A549 treated with DMSO at 1 μM for 4 hours (cell line): ENCODE results near the gene UBE2G1. TPM values are rescaled to one million over a fixed set of nuclear protein-coding genes. Genes with fewer than 3 reads are reported as not detected.

Experiments used
- total RNA-seq: library from RNA; stranded (reverse); fragments of 200-300 nt; extraction: Qiagen RNA extraction; gene quantifications from 5 replicates; pipeline ENCODE4 v1.2.3, GENCODE V29; 2022; ENCODE audit warnings: low read depth

Gene UBE2G1, protein sequence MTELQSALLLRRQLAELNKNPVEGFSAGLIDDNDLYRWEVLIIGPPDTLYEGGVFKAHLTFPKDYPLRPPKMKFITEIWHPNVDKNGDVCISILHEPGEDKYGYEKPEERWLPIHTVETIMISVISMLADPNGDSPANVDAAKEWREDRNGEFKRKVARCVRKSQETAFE
- 73.7 to 103 TPM (median 95.3 TPM) in 5 replicates for total RNA-seq

DNA sequence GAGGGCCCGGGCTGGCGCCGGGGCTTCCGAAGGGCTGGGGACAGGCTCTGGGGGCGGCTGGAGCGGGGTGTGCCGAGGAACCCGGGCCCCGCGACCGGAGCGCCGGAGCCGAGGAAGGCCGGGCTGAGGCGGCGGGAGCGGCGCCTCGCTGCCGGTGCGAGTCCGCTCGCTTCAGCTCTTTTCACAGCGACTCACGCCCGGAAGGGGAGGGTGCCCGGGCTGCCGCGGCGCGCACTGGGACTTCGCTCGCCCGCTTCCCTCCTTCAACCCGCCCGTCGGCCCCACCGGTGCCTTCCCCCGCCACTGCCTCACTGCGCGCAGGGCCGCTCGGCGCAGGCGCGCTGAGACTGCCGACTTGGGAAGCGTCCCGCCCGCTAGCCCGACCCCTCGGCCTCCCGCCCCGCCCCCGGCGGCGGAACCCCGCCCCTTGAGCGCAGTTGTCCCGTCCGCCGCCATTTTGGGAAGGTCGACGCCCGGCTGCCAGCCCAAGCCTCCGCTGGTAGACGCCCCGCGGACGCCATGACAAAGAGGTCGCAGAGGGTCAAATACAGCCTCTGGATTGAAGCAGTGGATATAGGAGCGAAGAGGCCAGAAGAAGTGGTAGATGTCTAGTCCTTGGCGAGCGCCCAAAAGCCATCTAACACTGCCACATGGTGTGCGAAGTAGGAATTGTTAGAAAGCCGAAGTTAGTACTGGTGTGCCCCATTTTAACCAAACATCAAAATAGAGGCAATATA is at the start of gene UBE2G1:
TSS of gene UBE2G1 (minus strand) at position 349 of the 737 bp plus-strand sequence. CDS start 359 bp downstream, outside the sequence.

DNA sequence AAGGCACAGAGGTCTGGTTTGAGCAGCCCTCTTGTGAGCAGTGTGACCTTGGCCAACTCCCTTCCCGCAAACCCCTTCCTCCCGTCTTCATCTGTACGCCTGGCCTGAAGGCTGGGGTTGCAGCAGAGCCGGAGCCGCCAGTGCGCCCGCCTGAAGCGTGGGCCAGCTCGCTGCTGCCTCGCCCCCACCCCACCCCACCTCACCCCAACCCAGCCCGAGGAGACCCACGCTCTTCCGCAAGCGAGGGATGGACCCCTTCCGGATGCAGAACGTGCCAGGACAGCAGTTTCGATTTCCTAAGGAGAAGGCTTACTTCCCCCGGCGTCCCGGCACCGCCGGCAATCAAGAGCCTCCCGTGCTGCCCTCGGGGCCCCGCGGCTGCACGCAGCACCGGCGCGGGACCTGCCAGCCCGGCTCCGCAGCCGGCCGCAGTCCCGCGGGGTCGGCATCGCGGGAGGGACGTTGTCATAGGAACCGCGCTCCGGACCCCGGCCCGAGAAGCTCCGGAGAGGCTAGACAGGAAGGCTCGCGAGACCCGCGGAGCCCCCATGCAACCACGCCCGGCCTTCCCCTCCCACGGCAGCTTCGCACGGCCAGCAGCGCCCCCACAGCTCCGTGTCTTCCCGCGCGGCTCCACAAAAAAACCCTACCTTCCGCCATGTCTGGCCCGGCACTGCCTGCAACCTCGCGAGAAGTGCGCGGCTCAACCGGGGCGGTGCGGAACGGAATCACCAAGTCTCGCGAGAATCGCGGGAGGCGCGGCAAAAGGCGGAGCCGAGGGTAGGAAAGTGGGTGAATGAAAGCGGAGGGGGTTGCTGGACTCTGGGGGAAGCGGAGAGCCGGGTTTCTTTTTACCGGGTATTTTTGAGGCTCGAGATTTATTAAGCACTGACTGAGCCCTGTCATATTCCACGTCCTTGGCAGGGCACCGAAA is 102.9 kb downstream of the UBE2G1 start, which contains the start of gene ANKFY1:
TSS of gene ANKFY1 (minus strand) at position 698 of the 934 bp plus-strand sequence. CDS start at position 660, 38 bp downstream.

Other genes starting within 250 kb of the UBE2G1 start
- gene ZZEF1, start 223.6 kb downstream of the UBE2G1 start, total RNA-seq, result 13.6 to 17.4 TPM (median 16.5 TPM) in 5 replicates
- gene CYB5D2, start 223.5 kb downstream of the UBE2G1 start, total RNA-seq, result 16.5 to 19.7 TPM (median 18.2 TPM) in 5 replicates
- 26.0 to 38.1 TPM (median 35.6 TPM) in 5 replicates for gene ANKFY1, start 102.7 kb downstream of the UBE2G1 start, total RNA-seq
- 0.05 to 0.13 TPM in 2 of 5 replicates, not detected in the others for gene SPNS3, start 67.3 kb upstream of the UBE2G1 start, total RNA-seq
- 6.7 to 14.2 TPM (median 10.1 TPM) in 5 replicates for gene SPNS2, start 132.2 kb upstream of the UBE2G1 start, total RNA-seq
- 101 to 127 TPM (median 114 TPM) in 5 replicates for gene MYBBP1A, start 188.7 kb upstream of the UBE2G1 start, total RNA-seq
- gene GGT6, start 193.9 kb upstream of the UBE2G1 start, total RNA-seq, result 0.08 TPM in 1 of 5 replicates, not detected in the others
- gene SMTNL2, start 217.9 kb upstream of the UBE2G1 start, total RNA-seq, result 0.21 to 1.9 TPM (median 1.0 TPM) in 5 replicates